ENCODE data around the gene LRBA.

DNA sequence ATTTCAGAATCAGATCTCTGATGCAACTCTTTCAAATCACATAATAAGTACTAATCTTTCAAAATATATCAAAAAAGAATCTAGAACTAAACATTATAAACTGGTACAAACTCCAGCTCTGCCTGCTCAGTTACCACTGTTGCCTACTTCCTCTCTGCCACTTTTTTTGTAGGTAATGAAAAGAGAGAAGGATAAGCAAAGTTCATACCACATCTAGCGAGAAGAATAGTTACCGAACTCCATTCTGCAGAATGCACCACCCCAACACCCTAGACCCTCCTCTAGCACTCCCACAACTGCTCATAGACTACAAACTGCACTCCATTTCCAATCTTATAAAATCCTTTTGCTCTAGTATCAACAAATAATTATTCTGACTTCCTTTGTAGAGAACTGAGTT, 19.7 kb upstream of the LRBA start:
- TF ChIP-seq, protein P1, sequence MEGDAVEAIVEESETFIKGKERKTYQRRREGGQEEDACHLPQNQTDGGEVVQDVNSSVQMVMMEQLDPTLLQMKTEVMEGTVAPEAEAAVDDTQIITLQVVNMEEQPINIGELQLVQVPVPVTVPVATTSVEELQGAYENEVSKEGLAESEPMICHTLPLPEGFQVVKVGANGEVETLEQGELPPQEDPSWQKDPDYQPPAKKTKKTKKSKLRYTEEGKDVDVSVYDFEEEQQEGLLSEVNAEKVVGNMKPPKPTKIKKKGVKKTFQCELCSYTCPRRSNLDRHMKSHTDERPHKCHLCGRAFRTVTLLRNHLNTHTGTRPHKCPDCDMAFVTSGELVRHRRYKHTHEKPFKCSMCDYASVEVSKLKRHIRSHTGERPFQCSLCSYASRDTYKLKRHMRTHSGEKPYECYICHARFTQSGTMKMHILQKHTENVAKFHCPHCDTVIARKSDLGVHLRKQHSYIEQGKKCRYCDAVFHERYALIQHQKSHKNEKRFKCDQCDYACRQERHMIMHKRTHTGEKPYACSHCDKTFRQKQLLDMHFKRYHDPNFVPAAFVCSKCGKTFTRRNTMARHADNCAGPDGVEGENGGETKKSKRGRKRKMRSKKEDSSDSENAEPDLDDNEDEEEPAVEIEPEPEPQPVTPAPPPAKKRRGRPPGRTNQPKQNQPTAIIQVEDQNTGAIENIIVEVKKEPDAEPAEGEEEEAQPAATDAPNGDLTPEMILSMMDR (conservative IDR thresholded peaks at IDR 0.05; ENCODE audit: low read depth, low read length): no peak
- TF ChIP-seq POLR2A (IDR thresholded peaks at IDR 0.05; ENCODE audit: low read depth, low read length): no peak
- TF ChIP-seq RAD21 (IDR thresholded peaks at IDR 0.05; ENCODE audit: low read length): no peak
- no peak for TF ChIP-seq SMC3 (IDR thresholded peaks at IDR 0.05; ENCODE audit: low read depth, low read length)
- no peak for TF ChIP-seq MXI1 (IDR thresholded peaks at IDR 0.05; ENCODE audit: borderline replicate concordance, low read depth, low read length)
- no peak for TF ChIP-seq CEBPB (IDR thresholded peaks at IDR 0.05; ENCODE audit: low read depth, low read length)
- TF ChIP-seq, protein P2, sequence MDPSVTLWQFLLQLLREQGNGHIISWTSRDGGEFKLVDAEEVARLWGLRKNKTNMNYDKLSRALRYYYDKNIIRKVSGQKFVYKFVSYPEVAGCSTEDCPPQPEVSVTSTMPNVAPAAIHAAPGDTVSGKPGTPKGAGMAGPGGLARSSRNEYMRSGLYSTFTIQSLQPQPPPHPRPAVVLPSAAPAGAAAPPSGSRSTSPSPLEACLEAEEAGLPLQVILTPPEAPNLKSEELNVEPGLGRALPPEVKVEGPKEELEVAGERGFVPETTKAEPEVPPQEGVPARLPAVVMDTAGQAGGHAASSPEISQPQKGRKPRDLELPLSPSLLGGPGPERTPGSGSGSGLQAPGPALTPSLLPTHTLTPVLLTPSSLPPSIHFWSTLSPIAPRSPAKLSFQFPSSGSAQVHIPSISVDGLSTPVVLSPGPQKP (IDR thresholded peaks at IDR 0.05; ENCODE audit: borderline replicate concordance, low read depth, low read length): no peak
- no peak for TF ChIP-seq RCOR1 (IDR thresholded peaks at IDR 0.05; ENCODE audit: insufficient replicate concordance, low read length)
